HL-60 (cell line): ENCODE measurements around the gene ACTL10.

ENCODE experiments used
- CTCF ChIP-seq: IDR thresholded peaks from one replicate; pipeline ENCODE4 v1.5.1; 2011; ENCODE audit warnings: low read length, control low read depth, inconsistent platforms; ENCODE audit not compliant: insufficient read depth
- POLR2AphosphoS5 ChIP-seq: IDR thresholded peaks from 2 replicates; pipeline ENCODE4 v1.6.1; 2012; ENCODE audit warnings: low read depth

- TF ChIP-seq POLR2AphosphoS5, result no peak
- no peak for TF ChIP-seq CTCF
Measured at GRCh38 chr20:33653900-33654596, 12.7 kb upstream of the ACTL10 start.
